Right ventricle myocardium superior (tissue), 1 donor: ENCODE measurements around the gene PBRM1. TPM values are rescaled to one million over a fixed set of nuclear protein-coding genes. Genes with fewer than 3 reads are reported as not detected.

ENCODE experiments used
- ATAC-seq: fragments of 200-7000 bp; cut with Tn5 transposase; one replicate; pipeline ENCODE4 v1.9.1; 2020; ENCODE audit warnings: mild to moderate bottlenecking; ENCODE audit not compliant: poor library complexity
- DNase-seq: peaks from one replicate; pipeline ENCODE4 v3.0.0-alpha.2; 2020
- intact Hi-C: fragments of 100-400 bp; cut with DNase I; formaldehyde crosslinking; loops from one replicate; pipeline ENCODE4 v1.11.2; 2022
- total RNA-seq: library from RNA; stranded (reverse); fragmentation: NEBNext Ultra II Directional; extraction: Animal tissue kit (Norgen Biotek cat#: 25700); gene quantifications from one replicate; pipeline ENCODE4 v1.2.1, GENCODE V29; 2021
- donor health status: DM: no; HTN: yes; CAD: no; lungs with severe emphysema.

PBRM1 gene
- total RNA-seq, 1 donor from 2014 or later, result 45.1 TPM

DNA sequence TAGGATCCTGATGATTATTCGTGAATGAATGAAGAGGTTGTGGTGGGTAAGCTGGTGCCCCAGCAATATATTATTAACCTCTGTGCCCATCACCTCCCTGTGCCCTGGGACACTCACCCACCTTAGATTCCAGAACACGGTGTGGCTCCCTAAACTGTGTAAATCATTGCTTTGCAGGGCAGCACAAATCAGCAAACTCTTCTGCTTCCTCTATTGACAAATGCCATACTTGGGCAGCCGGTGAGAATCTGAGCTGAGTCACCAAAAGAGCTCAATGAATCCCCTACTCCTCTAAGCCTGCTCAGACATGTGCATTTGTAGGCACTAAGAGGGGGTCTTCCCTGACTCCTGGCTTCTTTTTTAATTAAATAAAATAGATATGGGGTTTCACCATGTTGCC, 133.6 kb downstream of the PBRM1 start:
- intact Hi-C loops, result no loop called here
- DNase-seq (no peak), ATAC-seq (no peak)

DNA sequence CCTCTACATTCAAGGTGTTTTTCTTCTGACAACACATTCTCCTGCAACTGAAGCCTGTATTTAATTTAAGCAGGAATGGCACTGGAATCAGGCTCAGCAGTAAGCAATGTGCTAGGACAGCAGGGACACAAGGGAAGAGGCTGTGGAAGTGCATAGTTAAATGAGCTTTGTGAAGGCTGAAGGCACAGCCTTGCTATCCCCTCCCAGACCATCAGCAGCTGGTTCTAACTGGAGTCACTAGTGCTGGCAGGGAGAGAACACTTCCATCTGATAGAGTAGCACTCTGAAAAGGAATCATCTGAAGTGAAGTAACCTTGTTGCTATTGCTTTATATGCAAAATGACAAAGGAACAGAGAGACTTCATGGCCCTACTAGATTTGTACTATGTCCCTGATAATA, 134.6 kb downstream of the PBRM1 start:
- peak; percentile 29 for ATAC-seq

DNA sequence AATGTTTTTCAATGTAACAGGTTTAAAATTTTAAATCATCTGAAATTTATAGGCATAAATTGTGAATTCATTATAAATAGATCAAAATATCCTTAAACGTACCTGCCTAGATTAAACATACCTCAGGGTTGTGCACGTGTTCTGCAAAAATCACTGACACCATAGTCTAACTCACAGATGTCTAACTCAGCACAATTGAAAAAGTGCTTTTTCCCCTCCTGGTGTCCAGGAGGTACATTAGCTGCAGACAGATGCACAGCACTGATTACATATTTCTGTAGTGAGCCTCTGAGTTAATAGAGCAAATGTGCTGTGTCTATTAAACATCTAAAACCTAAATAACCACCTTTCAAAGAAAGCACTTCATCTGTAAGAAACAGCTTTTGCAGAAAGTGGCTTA, 138.6 kb downstream of the PBRM1 start:
- intact Hi-C loops, result no loop called here
- ATAC-seq, result no peak
- DNase-seq, result no peak

More for the DNA sequence above, 134.6 kb downstream of the PBRM1 start:
- DNase-seq, result no peak
- intact Hi-C loops, result no loop called here

DNA sequence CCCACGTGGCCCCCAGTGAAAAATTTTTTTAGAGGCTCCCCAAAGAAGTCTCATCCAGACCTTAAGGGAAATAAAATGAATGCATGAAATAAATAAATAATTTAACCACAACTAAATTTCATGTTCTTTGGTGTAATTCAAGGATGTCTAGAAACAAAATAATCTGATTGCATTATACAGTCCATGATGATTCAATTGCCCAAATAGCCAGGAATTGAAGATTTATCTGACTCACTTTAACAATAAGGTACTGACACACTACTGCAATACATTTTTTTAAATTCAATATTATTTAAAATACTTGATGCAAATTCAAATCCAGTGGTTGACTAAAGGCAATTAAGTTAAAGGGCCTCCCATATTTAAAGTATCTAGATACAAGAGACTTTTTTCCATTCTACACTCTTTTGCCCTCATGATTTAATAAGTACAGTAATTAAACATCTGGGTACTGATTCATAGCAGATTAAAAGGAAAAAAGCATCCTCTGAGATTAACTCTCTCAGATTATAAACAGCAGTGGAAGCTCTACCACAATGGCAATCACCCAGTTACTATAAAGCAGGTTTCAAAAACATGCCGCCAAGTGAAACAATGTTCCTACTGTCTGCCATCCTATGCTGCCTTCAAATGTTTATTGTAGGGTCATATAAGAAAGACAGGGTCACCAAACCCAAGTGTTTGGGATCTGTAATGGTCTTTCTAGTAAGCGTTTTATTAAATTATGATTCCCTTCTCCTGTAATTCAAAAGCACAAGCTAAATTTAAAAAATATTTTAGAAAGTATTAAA, 139.4 kb downstream of the PBRM1 start:
- ATAC-seq (no peak), DNase-seq (no peak)
- intact Hi-C loops, result no loop called here

DNA sequence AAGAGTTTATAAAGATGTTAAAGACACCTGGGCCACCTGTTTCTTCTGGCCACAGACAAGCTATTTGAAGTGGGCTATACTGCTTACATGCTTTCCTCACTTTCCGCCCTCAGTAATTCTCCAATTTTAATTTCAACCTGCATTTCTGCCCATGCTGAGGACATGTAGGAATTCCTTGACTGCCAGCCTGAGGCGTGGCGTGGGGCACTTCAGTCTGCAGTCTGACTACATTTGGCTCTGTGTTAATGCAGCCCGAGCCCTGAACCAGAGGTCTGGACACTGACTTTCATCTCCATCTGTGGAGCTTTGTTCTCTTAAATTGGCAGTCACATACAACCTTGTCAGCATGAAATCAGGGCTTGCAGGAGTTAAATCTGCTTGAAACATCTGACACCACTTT, 140.8 kb downstream of the PBRM1 start:
- intact Hi-C loops, result no loop called here
- ATAC-seq, result no peak

DNA sequence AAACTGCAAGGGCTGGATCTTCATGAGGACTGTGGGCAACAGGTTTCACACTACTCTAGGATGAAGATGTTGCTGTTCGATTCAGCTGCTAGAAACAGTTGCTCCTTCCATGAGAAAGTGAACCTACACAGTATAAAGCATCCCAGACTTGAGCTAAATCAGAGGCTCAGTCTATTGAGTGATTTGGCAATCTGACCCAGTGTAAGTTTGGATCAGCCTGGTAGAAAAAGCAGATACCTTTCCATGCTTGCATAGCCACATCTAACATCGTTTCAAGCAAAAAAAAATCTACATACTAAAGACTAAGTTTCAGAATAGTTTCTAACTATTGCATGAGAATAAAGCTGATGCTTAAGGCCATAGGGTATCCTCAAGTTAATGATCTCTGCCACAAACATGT, 144.7 kb downstream of the PBRM1 start:
- intact Hi-C loops, result no loop called here
- DNase-seq (no peak), ATAC-seq (no peak)

More for the DNA sequence above, 140.8 kb downstream of the PBRM1 start:
- DNase-seq, result no peak

DNA sequence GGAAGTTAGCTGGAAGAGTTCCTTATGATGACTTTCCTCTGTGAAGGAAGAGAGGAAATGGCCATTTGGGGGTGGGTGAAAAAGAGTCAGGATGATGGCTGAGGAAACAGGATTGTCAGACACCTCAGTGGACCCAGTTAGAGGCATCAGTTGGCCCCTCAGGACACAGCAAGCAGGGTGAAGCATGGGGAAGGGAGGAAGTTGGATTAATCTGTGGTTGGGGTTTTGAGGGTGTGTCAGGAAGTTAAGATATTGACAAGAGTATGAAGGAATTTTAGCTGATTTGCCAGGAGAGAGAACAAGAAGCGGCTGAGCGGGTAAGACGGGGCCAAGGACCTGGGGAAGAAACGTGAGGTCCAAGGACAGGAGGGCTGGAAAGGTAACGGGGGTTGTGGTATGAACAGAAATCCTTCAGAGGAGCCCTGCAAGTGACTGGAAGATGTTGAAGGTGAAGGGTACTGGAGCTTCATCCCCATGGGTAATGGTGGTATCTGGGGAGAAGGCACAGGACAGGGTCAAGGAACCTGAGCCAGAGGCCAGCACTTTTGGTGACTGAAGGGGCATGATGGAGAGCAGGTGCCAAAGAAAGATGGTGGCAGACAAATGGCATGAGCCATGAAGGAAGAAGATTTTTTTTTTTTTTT, 146.6 kb downstream of the PBRM1 start:
- no peak for ATAC-seq
- intact Hi-C loops, result loop anchor here (5.0 kb wide), 1 partner anchor 57 kb away; no protein-coding TSS in a partner anchor
- DNase-seq, result no peak

DNA sequence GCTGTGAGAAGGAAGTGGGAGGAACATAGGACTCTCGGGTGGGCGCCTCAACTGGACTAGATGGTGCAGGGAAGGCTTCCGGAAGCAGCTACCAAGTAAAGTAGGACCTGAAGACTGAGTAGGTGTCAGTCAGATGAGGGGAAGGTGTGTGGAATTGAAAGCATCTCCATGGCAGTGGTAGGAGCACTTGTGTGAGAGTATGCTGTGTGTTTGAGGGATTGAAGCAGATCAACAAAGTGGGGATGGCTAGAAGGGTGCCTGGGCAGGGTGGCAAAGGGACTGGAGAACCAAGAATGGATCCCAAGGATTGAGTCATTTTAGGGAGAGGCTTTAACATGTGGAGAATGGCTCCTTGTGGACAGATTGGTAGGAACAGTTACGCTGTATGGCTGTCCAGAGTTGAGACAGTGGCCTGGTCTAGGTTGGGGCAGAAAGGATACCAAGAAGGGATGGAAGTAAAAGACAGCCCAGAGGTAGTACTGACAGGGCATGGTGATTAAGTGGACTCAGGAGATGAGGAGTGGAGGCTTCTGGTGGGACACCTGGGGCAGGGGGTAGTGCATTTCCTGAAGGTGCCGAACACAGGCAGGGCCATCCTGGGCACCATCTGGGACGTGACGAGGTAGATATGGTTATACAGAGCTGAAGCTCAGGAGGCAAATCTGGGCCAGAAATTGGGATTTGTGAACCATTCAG, 147.8 kb downstream of the PBRM1 start:
- DNase-seq (no peak), ATAC-seq (no peak)
- intact Hi-C loops, result loop anchor here (5.0 kb wide), 1 partner anchor 56 kb away; no protein-coding TSS in a partner anchor

DNA sequence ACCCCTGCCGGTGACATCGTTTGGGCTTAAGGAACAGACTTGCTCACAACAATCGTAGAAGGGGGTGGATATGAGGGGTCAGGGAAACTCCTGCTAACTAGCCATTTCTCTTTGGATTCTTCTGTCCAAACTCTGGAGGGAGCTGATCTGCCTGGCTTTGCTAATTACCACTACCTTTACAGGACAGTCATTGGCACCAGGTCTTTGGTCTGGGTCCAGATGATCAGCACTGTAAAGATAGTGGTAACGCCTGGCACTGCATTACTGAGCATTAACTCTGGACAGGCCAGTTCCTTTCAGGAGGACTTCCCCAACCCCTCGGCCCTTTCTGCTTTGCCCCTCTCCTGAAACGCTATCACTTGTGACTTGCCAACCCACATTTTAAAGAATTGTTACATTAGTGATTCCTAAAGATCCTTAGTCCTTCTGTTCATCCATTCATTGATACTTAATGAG, 148.5 kb downstream of the PBRM1 start:
- no peak for DNase-seq
- intact Hi-C loops, result loop anchor here (5.0 kb wide), 1 partner anchor 55 kb away; no protein-coding TSS in a partner anchor
- ATAC-seq, result peak; percentile 37

DNA sequence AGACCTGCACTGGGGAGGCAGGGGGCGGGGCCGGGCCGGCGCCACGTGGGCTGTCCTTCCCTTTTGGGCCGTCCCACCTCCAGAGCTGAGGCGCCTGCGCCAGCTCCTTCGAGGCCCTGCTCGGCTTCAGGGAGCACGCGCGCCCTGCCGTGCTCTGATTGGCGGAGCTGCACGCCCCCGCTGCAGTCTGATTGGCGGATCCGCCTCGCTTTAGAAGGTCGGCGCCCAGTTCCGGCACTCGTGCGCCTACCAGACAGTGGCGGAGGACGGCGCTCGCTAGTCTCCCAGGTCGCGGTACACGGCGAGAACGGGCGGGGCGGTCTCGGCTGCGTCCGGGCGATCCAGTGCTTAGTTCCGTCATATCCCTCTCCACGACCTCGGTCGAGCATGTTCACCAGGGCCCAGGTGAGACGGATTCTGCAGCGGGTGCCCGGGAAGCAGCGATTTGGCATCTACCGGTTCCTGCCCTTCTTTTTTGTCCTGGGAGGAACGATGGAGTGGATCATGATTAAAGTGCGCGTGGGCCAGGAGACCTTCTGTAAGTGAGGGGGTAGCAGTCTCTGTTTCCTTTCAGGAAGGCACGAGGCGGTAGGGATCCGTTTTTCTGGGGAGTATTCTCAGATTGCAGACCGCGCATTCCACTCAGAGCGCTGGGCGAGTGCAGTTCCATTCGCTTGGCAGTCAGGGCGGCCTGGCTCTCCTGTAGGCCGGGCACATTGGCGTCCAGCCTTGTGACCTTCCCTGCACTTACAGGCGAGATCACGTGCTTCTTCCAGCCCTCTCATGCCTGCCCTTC, 149.1 kb downstream of the PBRM1 start, which contains the start of gene UQCC5:
Gene UQCC5, plus strand, starts transcription at position 237 of the 796 bp plus-strand sequence. Its CDS starts 151 bp downstream, at position 388.
- DNase-seq (peak; percentile 99), ATAC-seq (peak; percentile 92)
- intact Hi-C loops, result loop anchor here (5.0 kb wide), 1 partner anchor 54 kb away; no protein-coding TSS in a partner anchor

DNA sequence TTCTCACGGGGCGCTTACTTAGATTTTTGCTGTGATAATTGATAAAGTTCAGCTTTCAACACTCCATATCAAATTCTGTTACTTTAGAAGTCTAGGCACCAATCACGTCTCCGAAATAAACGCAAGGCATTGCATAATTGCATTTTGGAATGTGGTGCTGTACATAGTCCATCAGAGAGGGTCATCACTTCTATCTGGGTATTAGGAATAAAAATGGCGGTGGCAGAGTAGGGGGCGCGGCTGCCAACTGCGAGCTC, 149.7 kb downstream of the PBRM1 start:
- ATAC-seq, result no peak
- no peak for DNase-seq
- intact Hi-C loops, result loop anchor here (5.0 kb wide), 1 partner anchor 54 kb away; no protein-coding TSS in a partner anchor

DNA sequence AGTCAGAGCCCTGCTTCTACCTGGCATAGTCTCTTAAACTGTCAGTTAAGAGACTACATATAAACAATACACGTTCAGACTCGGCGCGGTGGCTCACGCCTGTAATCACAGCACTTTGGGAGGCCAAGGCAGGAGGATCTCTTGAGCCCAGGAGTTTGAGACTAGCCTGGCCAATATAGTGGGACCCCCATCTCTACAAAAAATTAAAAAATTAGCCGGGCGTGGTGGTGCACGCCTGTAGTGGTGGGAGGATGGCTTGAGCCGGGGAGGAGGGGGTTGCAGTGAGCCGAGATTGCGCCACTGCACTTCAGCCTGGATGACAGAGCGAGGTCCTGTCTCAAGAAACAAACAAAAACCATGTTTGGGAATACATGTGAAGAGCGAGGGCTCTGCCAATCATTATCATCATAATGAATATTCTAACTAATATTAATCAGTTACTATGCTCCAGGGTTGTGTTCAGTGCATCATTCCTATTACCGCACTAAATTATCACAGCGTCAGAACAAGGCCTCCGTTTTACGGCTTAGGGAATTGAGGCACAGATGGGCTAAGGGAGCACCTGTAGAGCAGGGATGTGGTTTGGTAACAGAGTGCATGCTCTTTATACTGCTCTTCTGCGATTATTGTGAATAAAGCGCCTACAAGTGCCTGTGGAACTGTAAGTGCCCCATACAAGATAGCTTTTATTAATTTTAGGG, 150.2 kb downstream of the PBRM1 start:
- no peak for ATAC-seq
- DNase-seq, result peak; percentile 23
- intact Hi-C loops, result loop anchor here (5.0 kb wide), 1 partner anchor 53 kb away; no protein-coding TSS in a partner anchor

DNA sequence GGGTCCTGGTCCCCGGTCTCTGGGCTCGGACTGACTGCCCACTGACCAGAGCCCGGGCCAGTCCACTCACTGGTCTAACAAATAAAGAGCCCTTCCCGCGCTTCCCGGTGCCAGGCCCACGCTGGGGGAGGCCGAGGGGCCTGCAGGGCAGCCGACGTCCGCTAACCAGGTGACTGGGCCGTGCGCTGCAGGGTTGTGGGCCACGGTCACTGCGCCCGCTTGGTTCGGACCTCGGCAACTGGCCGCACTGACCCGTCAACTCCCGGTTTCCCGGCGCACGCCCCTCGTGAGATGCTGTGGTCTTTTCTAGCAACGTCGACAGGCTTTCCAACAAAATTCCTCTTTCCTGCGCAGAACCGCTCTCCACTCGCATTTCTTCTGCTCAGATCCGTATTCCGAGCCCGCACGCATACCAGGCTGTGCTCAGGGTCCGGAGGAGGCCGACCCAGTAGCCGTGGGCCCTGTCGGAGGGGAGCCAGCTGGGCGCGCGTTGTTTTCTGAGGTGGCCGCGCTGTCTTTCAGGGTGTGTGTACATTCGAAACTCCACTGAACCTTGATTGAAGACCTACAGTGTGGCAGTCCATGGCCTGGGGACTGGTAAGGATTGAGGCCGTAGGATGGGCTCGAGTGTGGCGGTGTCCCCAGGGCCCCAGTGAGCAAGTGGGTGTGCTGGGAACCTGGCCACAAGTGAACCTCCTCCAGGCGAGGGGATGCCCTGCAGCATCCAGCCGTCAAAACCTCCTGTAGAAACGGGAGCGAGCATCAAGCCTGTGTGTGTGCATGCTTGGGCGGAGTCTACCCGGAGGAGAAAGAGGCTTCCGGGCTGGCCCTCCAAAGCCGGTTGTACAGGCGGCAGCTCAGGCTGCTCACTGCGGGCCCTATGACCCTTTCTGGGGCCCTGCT, 151.2 kb downstream of the PBRM1 start:
- ATAC-seq, result no peak
- intact Hi-C loops, result loop anchor here (5.0 kb wide), 1 partner anchor 52 kb away; no protein-coding TSS in a partner anchor
- DNase-seq, result peak; percentile 46

DNA sequence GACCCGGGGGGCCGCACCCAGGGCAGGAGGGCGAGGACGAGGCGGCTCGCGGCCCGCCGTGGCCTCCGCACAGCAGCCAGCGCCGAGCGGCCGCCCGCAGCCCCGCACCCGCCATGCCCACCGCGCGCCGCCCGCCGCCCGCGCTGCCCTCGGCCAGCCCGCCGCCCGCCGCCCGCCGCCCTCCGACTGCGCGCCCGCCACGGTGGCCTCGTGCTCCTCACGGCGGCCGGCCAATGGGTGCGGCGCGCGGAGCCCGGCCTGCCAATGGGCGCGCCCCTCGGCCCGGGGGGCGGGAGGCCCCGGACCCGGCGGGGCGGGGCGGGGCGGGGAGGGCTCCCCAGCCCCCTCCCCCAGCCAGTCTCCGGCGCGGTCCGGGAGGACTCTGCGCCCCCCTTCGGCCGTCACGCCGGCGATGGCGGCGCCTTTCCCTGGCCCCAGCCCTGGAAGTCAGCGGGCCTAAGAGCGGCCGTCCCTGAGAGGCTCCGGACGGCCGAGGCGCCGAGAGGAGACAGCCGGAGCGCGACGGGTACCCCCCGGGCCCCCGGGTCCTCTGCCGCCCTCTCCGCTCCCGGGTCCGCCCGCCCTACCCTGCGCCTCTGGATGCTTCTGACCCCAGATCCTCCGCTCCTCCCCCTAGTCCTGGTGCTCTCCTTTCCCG, 152.0 kb downstream of the PBRM1 start, which contains the start of gene NT5DC2:
Gene NT5DC2, minus strand, starts transcription at position 235 of the 658 bp plus-strand sequence. Its CDS starts 120 bp downstream, at position 115.
- intact Hi-C loops, result no loop called here
- ATAC-seq (peak; percentile 23), DNase-seq (peak; percentile 80)

DNA sequence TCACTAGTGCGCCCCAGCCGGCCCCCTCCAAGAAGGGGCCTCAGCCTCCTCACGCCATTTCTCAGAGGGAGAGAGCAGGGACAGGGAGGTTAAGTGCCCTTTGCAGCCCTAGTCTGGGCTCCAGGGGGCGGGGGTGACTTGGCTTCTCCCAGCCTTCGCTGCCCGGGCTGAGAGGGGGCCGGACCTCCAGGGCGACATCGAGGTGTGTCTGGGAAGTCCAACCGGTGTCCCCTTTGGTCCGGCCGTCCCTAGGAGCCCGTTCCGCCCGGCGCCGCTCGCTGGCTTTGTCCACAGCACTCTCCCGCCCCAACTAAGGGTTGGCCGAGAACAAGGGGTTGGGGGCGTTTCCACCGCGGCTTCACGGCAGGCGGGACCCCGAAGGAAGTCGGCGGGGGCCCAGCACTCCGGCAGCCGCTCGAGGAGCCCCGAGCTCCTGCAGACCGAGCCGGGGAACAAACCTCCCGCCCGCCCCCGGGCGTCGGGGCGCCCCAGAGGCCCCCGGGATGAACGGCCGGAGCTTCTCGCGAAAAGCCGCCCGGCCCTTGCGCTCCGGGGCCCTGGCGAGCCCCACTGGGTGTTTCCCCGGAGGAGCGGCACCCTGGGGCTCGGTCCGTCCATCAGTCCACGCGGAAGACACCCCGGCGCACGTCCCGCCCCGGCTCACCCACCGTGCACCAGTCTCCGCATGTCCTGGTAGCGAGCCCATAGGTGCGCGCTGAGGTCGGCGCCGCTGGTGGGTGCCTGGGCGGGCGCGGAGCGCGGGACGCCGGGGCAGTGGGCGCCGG, 152.7 kb downstream of the PBRM1 start:
- ATAC-seq (no peak), DNase-seq (peak; percentile 65)
- intact Hi-C loops, result no loop called here

DNA sequence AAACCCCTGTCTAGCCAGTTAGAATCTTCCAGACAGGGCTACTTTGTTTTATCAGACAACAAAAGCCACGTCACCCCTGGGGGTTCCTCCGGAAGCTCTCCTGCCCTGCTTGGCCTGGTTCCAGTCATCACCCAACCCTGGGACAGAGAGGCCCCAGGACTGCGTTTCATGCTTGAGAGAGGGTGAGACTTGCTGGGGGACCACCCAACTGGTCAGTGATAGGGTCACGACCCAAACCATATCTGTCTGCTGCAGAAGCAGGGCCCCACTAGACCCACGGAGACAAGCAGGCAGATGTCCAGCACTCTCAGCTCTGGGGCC, 153.2 kb downstream of the PBRM1 start:
- no peak for ATAC-seq
- intact Hi-C loops, result no loop called here
- no peak for DNase-seq
